Measurements from ENCODE around the gene CGB3. TPM values are rescaled to one million over a fixed set of nuclear protein-coding genes. Genes with fewer than 3 reads are reported as not detected.

CGB3 gene
- total and polyA plus RNA-seq, 8 donors: 0.81 TPM; not detected in 7

DNA sequence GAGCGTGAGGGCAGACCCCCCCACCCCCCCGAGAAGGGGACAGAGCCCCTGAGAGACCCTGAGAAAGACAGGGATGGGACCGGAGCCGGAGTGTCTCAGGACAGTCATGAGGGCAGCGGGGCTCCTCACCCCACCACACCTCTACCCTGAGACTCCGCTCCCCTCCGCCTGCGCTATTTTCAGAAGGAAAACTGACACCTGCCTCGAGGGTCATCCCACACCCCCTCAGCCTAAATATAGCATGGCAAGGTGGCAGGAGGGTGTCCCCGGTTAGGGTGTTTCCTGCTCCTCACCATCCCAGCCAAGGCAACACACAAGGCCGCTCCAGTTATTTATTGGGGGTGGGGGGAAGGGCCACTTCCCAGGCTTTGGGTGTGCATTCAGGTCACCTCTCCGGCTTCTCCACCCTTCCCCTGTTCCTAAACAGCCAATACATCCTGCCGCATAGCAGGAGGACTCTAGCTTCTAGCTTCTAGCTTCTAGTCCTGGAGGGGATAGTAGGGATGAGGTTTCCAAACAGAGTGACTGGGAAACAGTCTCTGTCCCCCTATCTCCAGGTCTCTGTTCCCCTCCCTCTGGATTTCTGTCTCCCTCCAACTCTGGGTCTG lies 41.9 kb upstream of the CGB3 start:
- no peak overlapping the region for H3K4me3 ChIP-seq
- no peaks in the 10 kb centered on the region for H3K9me3 ChIP-seq
- ATAC-seq (no peak), DNase-seq (no peak)
- H3K27me3 ChIP-seq: peaks cover 5 to 99% of the 10 kb centered on the region in 2 donors
- no peaks in the 10 kb centered on the region for H3K4me1 ChIP-seq
- intact Hi-C loops (cut with DNase I): no loop called here
- H3K36me3 ChIP-seq: no peaks in the 10 kb centered on the region
- TF ChIP-seq, protein P1, sequence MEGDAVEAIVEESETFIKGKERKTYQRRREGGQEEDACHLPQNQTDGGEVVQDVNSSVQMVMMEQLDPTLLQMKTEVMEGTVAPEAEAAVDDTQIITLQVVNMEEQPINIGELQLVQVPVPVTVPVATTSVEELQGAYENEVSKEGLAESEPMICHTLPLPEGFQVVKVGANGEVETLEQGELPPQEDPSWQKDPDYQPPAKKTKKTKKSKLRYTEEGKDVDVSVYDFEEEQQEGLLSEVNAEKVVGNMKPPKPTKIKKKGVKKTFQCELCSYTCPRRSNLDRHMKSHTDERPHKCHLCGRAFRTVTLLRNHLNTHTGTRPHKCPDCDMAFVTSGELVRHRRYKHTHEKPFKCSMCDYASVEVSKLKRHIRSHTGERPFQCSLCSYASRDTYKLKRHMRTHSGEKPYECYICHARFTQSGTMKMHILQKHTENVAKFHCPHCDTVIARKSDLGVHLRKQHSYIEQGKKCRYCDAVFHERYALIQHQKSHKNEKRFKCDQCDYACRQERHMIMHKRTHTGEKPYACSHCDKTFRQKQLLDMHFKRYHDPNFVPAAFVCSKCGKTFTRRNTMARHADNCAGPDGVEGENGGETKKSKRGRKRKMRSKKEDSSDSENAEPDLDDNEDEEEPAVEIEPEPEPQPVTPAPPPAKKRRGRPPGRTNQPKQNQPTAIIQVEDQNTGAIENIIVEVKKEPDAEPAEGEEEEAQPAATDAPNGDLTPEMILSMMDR (IDR thresholded peaks at IDR 0.05): no peak
- H3K27ac ChIP-seq: no peak overlapping the region

DNA sequence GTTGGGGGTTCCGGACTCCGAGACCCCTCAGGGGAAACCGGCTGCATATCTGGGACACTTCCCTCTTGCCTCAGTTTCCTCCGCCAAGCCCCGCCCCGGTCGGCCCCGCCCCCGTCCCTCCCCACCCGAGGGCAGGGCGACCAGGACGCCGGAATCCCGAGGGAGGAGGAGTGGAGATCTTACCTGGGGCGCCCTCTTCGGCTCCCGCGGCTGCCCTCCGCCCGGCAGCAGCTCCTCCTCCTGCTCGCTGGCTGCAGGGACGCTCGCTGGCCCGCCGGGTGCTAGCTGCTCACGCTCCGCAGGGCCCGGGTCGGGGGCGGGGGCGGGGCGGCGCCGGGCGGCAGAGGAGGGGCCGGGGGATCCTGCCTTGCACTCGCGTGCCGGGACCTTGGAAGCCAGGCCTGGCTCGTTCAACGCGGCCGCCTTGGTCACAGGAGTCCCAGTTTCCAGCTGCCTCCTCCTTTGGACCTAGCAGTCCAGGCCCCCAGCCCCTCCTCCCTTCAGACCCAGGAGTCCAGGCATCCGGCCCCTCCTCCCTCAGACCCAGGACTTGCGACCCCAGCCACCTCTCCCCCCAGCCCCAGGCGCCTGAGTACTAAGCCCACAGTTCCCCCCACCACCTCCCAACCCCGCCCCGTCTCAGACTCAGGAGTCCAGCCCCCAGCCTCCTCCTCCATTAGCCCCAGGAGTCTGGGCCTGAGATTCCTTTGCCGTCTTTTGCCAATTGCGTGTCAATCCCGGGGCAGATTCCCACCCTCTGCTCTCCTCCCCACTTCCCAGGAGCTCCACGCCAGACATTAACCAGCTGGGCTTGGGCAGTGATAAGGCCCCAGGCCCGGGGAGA lies 40.9 kb upstream of the CGB3 start, which contains the start of gene NTF4:
NTF4 (minus strand) TSS at position 51 of the 844 bp plus-strand sequence. CDS start 2,821 bp downstream, outside the sequence.
- DNase-seq: peak in 2 of 4 donors; percentile 48 to 52
- no peaks in the 10 kb centered on the region for H3K4me1 ChIP-seq
- H3K27ac ChIP-seq: no peak within 1 kb of the TSS
- H3K4me3 ChIP-seq: peak within 1 kb of the TSS; percentile 10 to 14
- TF ChIP-seq, protein P1 (IDR thresholded peaks at IDR 0.05): no peak
- no peaks in the 10 kb centered on the region for H3K9me3 ChIP-seq
- peak; percentile 92 for ATAC-seq
- H3K27me3 ChIP-seq: peaks cover 5 to 99% of the 10 kb centered on the region in 2 donors
- H3K36me3 ChIP-seq: no peaks in the 10 kb centered on the region
- intact Hi-C loops (cut with DNase I): no loop called here

DNA sequence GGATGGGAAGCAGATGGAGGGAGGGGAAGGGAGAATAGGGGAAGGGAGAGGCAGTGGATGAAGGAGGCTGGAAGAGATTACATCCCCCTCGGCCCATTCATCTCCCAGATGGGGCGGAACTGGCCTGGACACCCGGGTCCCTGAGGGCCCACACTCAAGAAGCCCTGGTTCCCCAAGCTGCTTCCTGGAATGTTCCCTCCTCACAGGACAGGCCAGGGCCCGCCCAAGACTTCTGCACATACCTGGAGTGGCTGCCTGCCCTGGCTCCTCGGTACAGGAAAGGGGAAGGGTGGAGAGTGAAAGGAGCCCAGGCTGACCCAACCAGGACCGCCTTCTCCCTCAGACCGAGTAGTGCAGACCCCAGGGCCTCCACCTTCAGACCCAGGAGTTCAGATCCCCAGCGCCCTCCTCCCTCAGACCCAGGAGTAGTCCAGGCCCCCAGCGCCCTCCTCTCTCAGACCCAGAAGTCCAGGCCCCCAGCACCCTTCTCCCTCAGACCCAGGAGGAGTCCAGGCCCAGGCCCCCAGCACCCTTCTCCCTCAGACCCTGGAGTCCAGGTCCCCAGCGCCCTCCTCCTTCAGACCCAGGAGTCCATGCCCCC lies 40.0 kb upstream of the CGB3 start:
- peaks cover 5 to 100% of the 10 kb centered on the region in 2 donors for H3K27me3 ChIP-seq
- TF ChIP-seq, protein P1 (IDR thresholded peaks at IDR 0.05): no peak
- H3K27ac ChIP-seq: no peak overlapping the region
- intact Hi-C loops (cut with DNase I): no loop called here
- DNase-seq: no peak
- H3K4me3 ChIP-seq: peak overlapping the region; percentile 10 to 14
- peak; percentile 88 for ATAC-seq
- no peaks in the 10 kb centered on the region for H3K4me1 ChIP-seq
- no peaks in the 10 kb centered on the region for H3K36me3 ChIP-seq
- no peaks in the 10 kb centered on the region for H3K9me3 ChIP-seq

DNA sequence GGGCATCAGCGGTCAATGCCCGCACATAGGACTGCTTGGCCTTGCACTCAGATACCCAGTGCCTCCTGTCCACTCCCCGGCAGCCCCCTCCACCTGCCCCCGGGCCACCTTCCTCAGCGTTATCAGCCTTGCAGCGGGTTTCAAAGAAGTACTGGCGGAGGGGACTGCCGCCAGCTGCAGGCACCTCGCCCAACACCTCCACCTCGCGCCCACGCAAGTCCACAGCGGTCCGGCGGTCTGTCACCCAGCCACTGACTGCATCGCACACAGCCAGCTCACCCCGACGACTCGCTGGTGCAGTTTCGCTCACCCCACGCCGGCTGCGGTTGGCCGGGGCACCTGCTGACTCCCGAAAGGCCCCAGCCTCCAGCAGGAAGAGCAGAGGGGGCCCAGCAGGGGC lies 37.3 kb upstream of the CGB3 start:
- H3K27me3 ChIP-seq: peaks cover 5 to 100% of the 10 kb centered on the region in 2 donors
- intact Hi-C loops (cut with DNase I): no loop called here
- ATAC-seq: no peak
- no peak overlapping the region for H3K4me3 ChIP-seq
- H3K9me3 ChIP-seq: no peaks in the 10 kb centered on the region
- no peak for DNase-seq
- H3K4me1 ChIP-seq: peaks cover 7 to 16% of the 10 kb centered on the region in 2 donors
- TF ChIP-seq, protein P1 (IDR thresholded peaks at IDR 0.05): no peak
- H3K27ac ChIP-seq: no peak overlapping the region
- no peaks in the 10 kb centered on the region for H3K36me3 ChIP-seq

DNA sequence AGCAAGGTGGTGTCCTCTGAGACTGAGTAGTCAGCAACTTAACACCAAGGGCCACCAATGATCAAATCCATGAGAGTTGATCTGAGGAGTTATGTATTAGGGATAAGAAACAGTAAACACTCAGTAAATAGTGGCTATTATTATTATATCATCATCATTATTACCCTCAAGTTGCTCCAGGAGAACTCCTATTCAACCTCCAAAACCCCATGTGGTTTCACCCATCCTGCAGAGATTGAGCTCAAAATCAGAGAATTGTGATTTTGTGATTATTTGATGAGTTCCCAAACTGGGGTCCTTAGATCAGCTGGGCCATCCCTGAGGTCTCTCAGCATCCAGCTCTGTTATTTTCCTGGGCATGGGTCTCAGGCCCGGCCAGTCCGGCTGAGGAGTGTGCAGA lies 36.9 kb upstream of the CGB3 start:
- TF ChIP-seq, protein P1 (IDR thresholded peaks at IDR 0.05): no peak
- H3K4me3 ChIP-seq: no peak overlapping the region
- no peak for DNase-seq
- H3K4me1 ChIP-seq: peaks cover 7 to 20% of the 10 kb centered on the region in 2 donors
- no peaks in the 10 kb centered on the region for H3K36me3 ChIP-seq
- ATAC-seq: no peak
- intact Hi-C loops (cut with DNase I): no loop called here
- no peaks in the 10 kb centered on the region for H3K9me3 ChIP-seq
- no peak overlapping the region for H3K27ac ChIP-seq
- peaks cover 5 to 100% of the 10 kb centered on the region in 2 donors for H3K27me3 ChIP-seq
